Tibial nerve (tissue), 4 donors: ENCODE data around the gene SPCS3. TPM values are rescaled to one million over a fixed set of nuclear protein-coding genes. Genes with fewer than 3 reads are reported as not detected.

Source experiments
- DNase-seq, 2 donors: peaks; one replicate each; pipeline ENCODE4 v3.0.0-alpha.2; 2019; ENCODE audit warnings: low spot score in 2 of 2
- H3K27ac ChIP-seq, 4 donors: fragments of 200-600 bp; sonication (generic) in 3 of 4; one replicate each; pipeline ENCODE4 v1.5.1; 2017 to 2019; ENCODE audit warnings: mild to moderate bottlenecking in 1 of 4
- H3K27me3 ChIP-seq, 2 donors: fragments of 200-600 bp; sonication (generic) in 1 of 2; one replicate each; pipeline versions ENCODE4 v1.5.1 to v1.6.0; 2017 to 2019
- H3K36me3 ChIP-seq, 3 donors: fragments of 200-600 bp; sonication (generic); one replicate each; pipeline ENCODE4 v1.5.1; 2018 to 2019
- H3K4me1 ChIP-seq, 4 donors: fragments of 200-600 bp; sonication (generic) in 3 of 4; one replicate each; pipeline ENCODE4 v1.5.1; 2017 to 2019
- H3K4me3 ChIP-seq, 4 donors: fragments of 200-600 bp; sonication (generic) in 3 of 4; one replicate each; pipeline ENCODE4 v1.5.1; 2017 to 2019; ENCODE audit warnings: mild to moderate bottlenecking in 1 of 4, moderate library complexity in 1 of 4
- H3K9me3 ChIP-seq, 4 donors: fragments of 200-600 bp; sonication (generic) in 3 of 4; one replicate each; pipeline ENCODE4 v1.5.1; 2017 to 2019
- CTCF ChIP-seq, 5 experiments: fragments of 200-600 bp in 3 of 5; fragments of 450-650 bp in 2 of 5; sonication (generic) in 3 of 5; IDR thresholded peaks; one replicate each; pipeline ENCODE4 v1.5.1; 2016 to 2019; ENCODE audit warnings: antibody characterized with exemption in 5 of 5, mild to moderate bottlenecking in 3 of 5, moderate library complexity in 2 of 5
- EP300 ChIP-seq, 2 donors: sonication (generic); formaldehyde crosslinking; IDR thresholded peaks; one replicate each; pipeline ENCODE4 v1.6.1; 2017; ENCODE audit warnings: antibody characterized with exemption in 2 of 2, mild to moderate bottlenecking in 1 of 2
- POLR2A ChIP-seq, 2 donors: fragments of 450-650 bp; IDR thresholded peaks; one replicate each; pipeline ENCODE4 v1.6.1; 2017; ENCODE audit warnings: antibody characterized with exemption in 2 of 2, mild to moderate bottlenecking in 2 of 2, moderate library complexity in 2 of 2
- WGBS, 2 donors: methylation state at CpG; one replicate each; pipeline ENCODE4 v1.1.5; 2018; 5-methylcytosine and 5-hydroxymethylcytosine counted together
- total RNA-seq, 4 donors: library from RNA; depleted of rRNA; stranded (reverse); fragments of >200 nt; gene quantifications; one replicate each; pipeline ENCODE4 v1.1.0, GENCODE V29; 2016

Gene SPCS3
- total RNA-seq, 4 donors from 2014 or later, result 55.7 to 80.6 (median 73.1) TPM

DNA sequence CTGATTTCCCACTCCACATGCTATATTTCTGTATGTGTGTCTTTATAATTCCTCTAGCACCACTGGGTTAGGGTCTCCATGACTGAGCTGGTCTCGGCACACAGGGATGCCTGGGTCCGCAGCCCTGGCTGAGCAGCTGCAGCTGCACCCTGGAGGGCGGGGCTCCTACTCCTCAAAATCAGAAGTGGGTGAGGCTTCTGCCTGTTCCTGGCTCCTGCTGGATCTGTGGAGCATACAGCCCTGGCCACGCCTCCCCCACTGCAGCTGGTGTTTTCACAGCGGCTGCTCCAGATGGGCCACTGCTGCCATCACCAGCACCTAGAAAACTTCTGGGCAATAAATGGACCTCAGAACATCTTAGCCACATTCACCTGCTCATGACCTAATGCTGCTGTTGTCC is 30.9 kb downstream of the SPCS3 start:
- Histone ChIP-seq H3K27me3 (no peaks in the 10 kb centered on the region), H3K4me1 (no peaks in the 10 kb centered on the region), H3K36me3 (peaks cover 0 to 24% (median 0%) of the 10 kb centered on the region in 3 donors), H3K9me3 (no peaks in the 10 kb centered on the region), H3K27ac (no peak overlapping the region), H3K4me3 (no peak overlapping the region)
- TF ChIP-seq CTCF (IDR thresholded peaks at IDR 0.05) (no peak), POLR2A (IDR thresholded peaks at IDR 0.05) (no peak), EP300 (IDR thresholded peaks at IDR 0.05) (no peak)
- DNase-seq, result no peak
- 90 to 97% methylated on average over 5 of the region's 5 CpGs for WGBS, 2 donors

- no peaks in the 10 kb centered on the region for H3K27me3 ChIP-seq
- DNase-seq, result no peak
- H3K9me3 ChIP-seq, result no peaks in the 10 kb centered on the region
- no peak overlapping the region for H3K27ac ChIP-seq
- WGBS, 2 donors, result 69 to 76% methylated on average over 1 of the region's 1 CpG
- TF ChIP-seq EP300 (IDR thresholded peaks at IDR 0.05) (no peak), POLR2A (IDR thresholded peaks at IDR 0.05) (no peak), CTCF (IDR thresholded peaks at IDR 0.05) (no peak)
- no peak overlapping the region for H3K4me3 ChIP-seq
- no peaks in the 10 kb centered on the region for H3K4me1 ChIP-seq
- peaks cover 0 to 13% (median 0%) of the 10 kb centered on the region in 3 donors for H3K36me3 ChIP-seq
Measured at GRCh38 chr4:176354884-176355283, 35.1 kb downstream of the SPCS3 start.

- Histone ChIP-seq H3K27me3 (no peaks in the 10 kb centered on the region), H3K9me3 (no peaks in the 10 kb centered on the region), H3K4me3 (no peak overlapping the region), H3K36me3 (no peaks in the 10 kb centered on the region), H3K27ac (no peak overlapping the region), H3K4me1 (no peaks in the 10 kb centered on the region)
- WGBS, 2 donors, result 58% methylated on average over 4 of the region's 4 CpGs
- no peak for TF ChIP-seq EP300 (IDR thresholded peaks at IDR 0.05)
- TF ChIP-seq POLR2A (IDR thresholded peaks at IDR 0.05), result no peak
- TF ChIP-seq CTCF (IDR thresholded peaks at IDR 0.05), result no peak
- DNase-seq, result no peak
Measured at GRCh38 chr4:176357359-176358082, 37.8 kb downstream of the SPCS3 start.

DNA sequence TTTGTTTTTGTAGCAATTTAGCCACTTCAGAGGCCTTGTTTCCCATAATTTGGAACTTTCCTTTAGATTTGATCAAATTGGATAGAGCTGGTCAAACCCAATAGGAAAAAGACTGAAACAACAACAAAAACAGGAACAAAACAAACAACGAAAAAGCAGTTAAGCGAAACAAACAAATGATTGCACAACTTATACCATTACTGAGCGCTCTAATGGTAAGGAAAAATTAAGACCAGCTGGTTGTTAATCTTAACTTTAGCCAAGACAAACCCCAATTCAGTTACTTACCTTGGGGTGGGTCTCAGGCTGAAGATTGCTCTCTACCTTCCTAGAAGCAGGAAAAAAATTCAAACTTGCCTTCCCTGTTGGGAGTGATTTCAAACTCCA is 38.3 kb downstream of the SPCS3 start:
- H3K27me3 ChIP-seq, result no peaks in the 10 kb centered on the region
- H3K27ac ChIP-seq, result no peak overlapping the region
- no peak overlapping the region for H3K4me3 ChIP-seq
- no peak for DNase-seq
- no peaks in the 10 kb centered on the region for H3K9me3 ChIP-seq
- TF ChIP-seq POLR2A (IDR thresholded peaks at IDR 0.05), result no peak
- no peak for TF ChIP-seq EP300 (IDR thresholded peaks at IDR 0.05)
- TF ChIP-seq CTCF (IDR thresholded peaks at IDR 0.05), result no peak
- no peaks in the 10 kb centered on the region for H3K36me3 ChIP-seq
- no peaks in the 10 kb centered on the region for H3K4me1 ChIP-seq
- WGBS, 2 donors, result 92 to 97% methylated on average over 3 of the region's 3 CpGs

DNA sequence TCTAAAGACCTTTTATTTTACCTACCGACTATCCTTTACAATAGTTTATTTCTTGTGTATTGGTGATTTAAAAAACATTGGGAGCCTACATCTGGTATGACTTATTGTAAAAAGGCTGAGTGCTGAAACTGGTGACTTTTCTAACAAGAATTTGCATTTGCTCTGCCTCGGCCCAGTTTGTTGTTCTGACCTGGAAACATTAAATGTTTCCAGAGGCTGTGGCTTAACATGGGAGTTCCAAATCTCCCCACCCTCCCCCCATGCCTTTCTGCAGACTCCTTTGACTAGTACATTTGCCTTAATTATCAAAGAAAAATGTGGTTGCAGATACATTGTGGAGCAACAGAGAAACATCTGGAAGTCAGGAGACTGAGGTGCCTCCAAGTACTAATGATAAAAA is 39.8 kb downstream of the SPCS3 start:
- H3K36me3 ChIP-seq, result no peaks in the 10 kb centered on the region
- H3K9me3 ChIP-seq, result no peaks in the 10 kb centered on the region
- H3K4me3 ChIP-seq, result no peak overlapping the region
- TF ChIP-seq CTCF (IDR thresholded peaks at IDR 0.05), result no peak
- no peak for TF ChIP-seq POLR2A (IDR thresholded peaks at IDR 0.05)
- no peak for TF ChIP-seq EP300 (IDR thresholded peaks at IDR 0.05)
- no peaks in the 10 kb centered on the region for H3K4me1 ChIP-seq
- no peaks in the 10 kb centered on the region for H3K27me3 ChIP-seq
- DNase-seq, result no peak
- no peak overlapping the region for H3K27ac ChIP-seq
- 30 to 38% methylated on average over 2 of the region's 2 CpGs for WGBS, 2 donors
